H9 (cell line): ENCODE results near the gene ALKBH5. TPM values are rescaled to one million over a fixed set of nuclear protein-coding genes. Genes with fewer than 3 reads are reported as not detected.
A peak's percentile ranks its signal among the peaks of the same experiment; 100 is the strongest.

ENCODE experiments used
- DNase-seq: peaks from one replicate; pipeline ENCODE4 v3.0.0-alpha.2; 2017
- H2AFZ ChIP-seq: one replicate; pipeline ENCODE4 v1.6.1; 2013; ENCODE audit warnings: mild to moderate bottlenecking, low read length, control low read depth, moderate library complexity
- H2AK5ac ChIP-seq: 2 replicates; pipeline ENCODE4 v1.6.1; 2013; ENCODE audit warnings: low read length, control low read depth, mixed read lengths; ENCODE audit not compliant: insufficient read length
- H2BK120ac ChIP-seq: one replicate; pipeline ENCODE4 v1.6.1; 2013; ENCODE audit warnings: low read depth, mild to moderate bottlenecking, low read length, control low read depth, inconsistent platforms; ENCODE audit not compliant: poor library complexity, severe bottlenecking
- H2BK12ac ChIP-seq: 2 replicates; pipeline ENCODE4 v1.6.1; 2013; ENCODE audit warnings: low read length, control low read depth, mixed read lengths, low read depth; ENCODE audit not compliant: insufficient read length
- H2BK15ac ChIP-seq: 2 replicates; pipeline ENCODE4 v1.6.1; 2013; ENCODE audit warnings: low read depth, low read length, control low read depth
- H2BK20ac ChIP-seq: one replicate; pipeline ENCODE4 v1.6.1; 2013; ENCODE audit warnings: low read depth, mild to moderate bottlenecking, low read length, control low read depth, inconsistent platforms; ENCODE audit not compliant: poor library complexity, severe bottlenecking
- H2BK5ac ChIP-seq: 2 replicates; pipeline ENCODE4 v1.6.1; 2013; ENCODE audit warnings: low read length, control low read depth, mixed read lengths; ENCODE audit not compliant: insufficient read length
- H3K14ac ChIP-seq: 2 replicates; pipeline ENCODE4 v1.6.1; 2013; ENCODE audit warnings: low read length, control low read depth; ENCODE audit not compliant: insufficient read depth
- H3K18ac ChIP-seq: 2 replicates; pipeline ENCODE4 v1.6.1; 2013; ENCODE audit warnings: low read depth, mild to moderate bottlenecking, mixed read lengths, low read length, control low read depth; ENCODE audit not compliant: insufficient read length
- H3K23ac ChIP-seq: 2 replicates; pipeline ENCODE4 v1.6.1; 2013; ENCODE audit warnings: low read length, control low read depth, mixed read lengths, low read depth; ENCODE audit not compliant: insufficient read length
- H3K23me2 ChIP-seq: 2 replicates; pipeline ENCODE4 v1.6.1; 2013; ENCODE audit warnings: low read depth, mild to moderate bottlenecking, mixed read lengths, low read length, control low read depth; ENCODE audit not compliant: insufficient read length, poor library complexity, severe bottlenecking
- H3K27ac ChIP-seq: 2 replicates; pipeline ENCODE4 v1.5.1; 2013; ENCODE audit warnings: low read length, control low read depth, mixed read lengths, low read depth; ENCODE audit not compliant: insufficient read length
- H3K27me3 ChIP-seq: 2 replicates; pipeline ENCODE4 v1.6.1; 2013; ENCODE audit warnings: low read length, control low read depth, inconsistent platforms; ENCODE audit not compliant: insufficient read depth
- H3K4ac ChIP-seq: 2 replicates; pipeline ENCODE4 v1.6.1; 2013; ENCODE audit warnings: low read depth, mild to moderate bottlenecking, control low read depth, inconsistent platforms, low read length, moderate library complexity
- H3K4me1 ChIP-seq: 2 replicates; pipeline ENCODE4 v1.6.1; 2013; ENCODE audit warnings: low read length, control low read depth, inconsistent platforms; ENCODE audit not compliant: insufficient read depth
- H3K4me2 ChIP-seq: 2 replicates; pipeline ENCODE4 v1.6.1; 2013; ENCODE audit warnings: low read length, control low read depth, mixed read lengths; ENCODE audit not compliant: insufficient read length, insufficient read depth
- H3K56ac ChIP-seq: 2 replicates; pipeline ENCODE4 v1.6.1; 2013; ENCODE audit warnings: low read depth, mild to moderate bottlenecking, mixed read lengths, low read length, control low read depth; ENCODE audit not compliant: insufficient read length
- H3K79me1 ChIP-seq: 2 replicates; pipeline ENCODE4 v1.6.1; 2013; ENCODE audit warnings: low read depth, mild to moderate bottlenecking, moderate library complexity, low read length, control low read depth, inconsistent platforms; ENCODE audit not compliant: insufficient read depth, poor library complexity, severe bottlenecking
- H3K79me2 ChIP-seq: 2 replicates; pipeline ENCODE4 v1.6.1; 2013; ENCODE audit warnings: low read length, control low read depth, inconsistent platforms; ENCODE audit not compliant: insufficient read depth
- H3K9ac ChIP-seq: 2 replicates; pipeline ENCODE4 v1.6.1; 2013; ENCODE audit warnings: low read length, control low read depth, mixed read lengths; ENCODE audit not compliant: insufficient read length; ENCODE audit errors: extremely low read depth
- H3K9me3 ChIP-seq: one replicate; pipeline ENCODE4 v1.6.1; 2013; ENCODE audit warnings: low read depth, low read length, inconsistent platforms; ENCODE audit not compliant: control insufficient read depth
- H3T11ph ChIP-seq: one replicate; pipeline ENCODE4 v1.6.1; 2013; ENCODE audit warnings: mild to moderate bottlenecking, low read length, control low read depth, inconsistent platforms
- H4K20me1 ChIP-seq: one replicate; pipeline ENCODE4 v1.6.1; 2013; ENCODE audit not compliant: control insufficient read depth, insufficient read length, insufficient read depth
- H4K5ac ChIP-seq: 2 replicates; pipeline ENCODE4 v1.6.1; 2013; ENCODE audit warnings: low read depth, mild to moderate bottlenecking, mixed read lengths, low read length, control low read depth; ENCODE audit not compliant: insufficient read length
- H4K8ac ChIP-seq: replicated peaks from 2 replicates; pipeline ENCODE4 v1.6.1; 2013; ENCODE audit warnings: low read length, control low read depth, mixed read lengths, low read depth; ENCODE audit not compliant: insufficient read length
- H4K91ac ChIP-seq: 2 replicates; pipeline ENCODE4 v1.6.1; 2013; ENCODE audit warnings: low read depth, mild to moderate bottlenecking, moderate library complexity, mixed read lengths, low read length, control low read depth; ENCODE audit not compliant: insufficient read length
- H3K27ac Mint-ChIP-seq, 3 experiments: 2 replicates in 2 of 3; 3 replicates in 1 of 3; pipeline ENCODE4 v1.8.0; 2020 to 2021; ENCODE audit warnings: mixed read lengths in 3 of 3, mild to moderate bottlenecking in 1 of 3, moderate library complexity in 1 of 3
- H3K27me3 Mint-ChIP-seq: 2 replicates; pipeline ENCODE4 v1.8.0; 2021; ENCODE audit warnings: low read depth, mild to moderate bottlenecking, moderate library complexity, mixed read lengths
- H3K36me3 Mint-ChIP-seq, 3 experiments: 2 replicates in 2 of 3; 3 replicates in 1 of 3; pipeline ENCODE4 v1.8.0; 2020 to 2021; ENCODE audit warnings: low read depth in 3 of 3, mixed read lengths in 3 of 3; ENCODE audit not compliant: insufficient read depth in 1 of 3
- H3K4me1 Mint-ChIP-seq, 2 experiments: 2 replicates each; pipeline ENCODE4 v1.8.0; 2020; ENCODE audit warnings: mixed read lengths in 2 of 2
- H3K4me3 Mint-ChIP-seq, 2 experiments: 2 replicates in 1 of 2; 3 replicates in 1 of 2; pipeline ENCODE4 v1.8.0; 2020 to 2021; ENCODE audit warnings: mild to moderate bottlenecking in 2 of 2, mixed read lengths in 2 of 2, moderate library complexity in 1 of 2
- H3K9me3 Mint-ChIP-seq, 2 experiments: 2 replicates in 1 of 2; 3 replicates in 1 of 2; pipeline ENCODE4 v1.8.0; 2020; ENCODE audit warnings: mild to moderate bottlenecking in 2 of 2, mixed read lengths in 2 of 2, moderate library complexity in 1 of 2
- WGBS: extraction: QIAGEN DNeasy Blood & Tissue Kit; methylation state at CpG from one replicate; pipeline ENCODE4 v1.1.7; 2013; ENCODE audit warnings: missing lambda C conversion rate, low lambda C conversion rate, mixed read lengths; ENCODE audit not compliant: insufficient read length; ENCODE audit errors: extremely low coverage; 5-methylcytosine and 5-hydroxymethylcytosine counted together
- total RNA-seq: library from RNA; stranded (reverse); gene quantifications from 2 replicates; pipeline ENCODE4 v1.2.1, GENCODE V29; 2021
- TF ChIP-seq, protein P1 (sequence below): fragments of 200-600 bp; sonication (generic); conservative IDR thresholded peaks from 3 replicates; pipeline ENCODE4 v1.8.0; 2021; ENCODE audit warnings: antibody characterized with exemption, mild to moderate bottlenecking

Gene ALKBH5
- total RNA-seq, 1 experiment from 2014 or later, result 89.8 TPM

DNA sequence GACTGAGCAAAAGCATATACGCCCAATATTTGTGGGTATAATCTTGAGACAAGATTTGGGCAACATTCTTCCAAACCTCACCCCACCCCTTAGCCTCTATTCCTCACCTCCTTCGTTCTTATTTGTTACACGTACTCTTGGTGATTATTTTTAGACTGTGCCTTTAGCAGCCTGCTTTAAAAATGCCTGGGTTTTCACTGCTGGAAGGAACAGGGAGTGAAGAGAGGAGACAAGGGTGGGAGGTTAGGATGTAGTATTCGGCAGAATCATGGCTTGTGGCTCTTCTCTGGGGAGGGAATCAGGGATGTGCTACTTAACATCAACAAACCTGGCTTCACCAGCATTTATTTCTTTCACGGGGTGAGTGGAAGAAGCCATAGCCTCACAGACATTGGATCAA lies 11.6 kb downstream of the ALKBH5 start:
- Mint-ChIP-seq H3K9me3 (no peaks in the 10 kb centered on the region), H3K27me3 (no peaks in the 10 kb centered on the region), H3K4me1 (peaks cover 3 to 6% of the 10 kb centered on the region in 2 experiments), H3K36me3 (peaks cover 26 to 74% (median 48%) of the 10 kb centered on the region in 3 experiments), H3K27ac (peak overlapping the region in 1 of 3 experiments; percentile 34; a peak in 2 of 7 replicates), H3K4me3 (no peak overlapping the region)
- no peaks in the 10 kb centered on the region for H4K20me1 ChIP-seq
- H3K23me2 ChIP-seq, result no peaks in the 10 kb centered on the region
- H3K4me2 ChIP-seq, result no peak overlapping the region
- no peaks in the 10 kb centered on the region for H3K4me1 ChIP-seq
- no peak overlapping the region for H2BK15ac ChIP-seq
- H4K5ac ChIP-seq, result no peak overlapping the region
- no CpG with 5 or more reads among the region's 5 CpGs for WGBS
- H2BK120ac ChIP-seq, result no peak overlapping the region
- no peaks in the 10 kb centered on the region for H3K27me3 ChIP-seq
- no peak overlapping the region for H2BK12ac ChIP-seq
- H2AFZ ChIP-seq, result no peak overlapping the region
- H3K27ac ChIP-seq, result no peak overlapping the region
- H2BK20ac ChIP-seq, result no peak overlapping the region
- no peaks in the 10 kb centered on the region for H3K9me3 ChIP-seq
- H2BK5ac ChIP-seq, result no peak overlapping the region
- no peak overlapping the region for H3K18ac ChIP-seq
- H3K9ac ChIP-seq, result no peak overlapping the region
- H3K79me2 ChIP-seq, result peaks cover 21% of the 10 kb centered on the region; the same call in 1 of the 2 replicates
- H3K23ac ChIP-seq, result no peak overlapping the region
- H3T11ph ChIP-seq, result no peak overlapping the region
- H3K56ac ChIP-seq, result no peak overlapping the region
- H2AK5ac ChIP-seq, result no peak overlapping the region
- H4K91ac ChIP-seq, result no peak overlapping the region
- H3K14ac ChIP-seq, result no peak overlapping the region
- no peak overlapping the region for H3K4ac ChIP-seq
- DNase-seq, result no peak
- no peak overlapping the region for H4K8ac ChIP-seq
- TF ChIP-seq, protein P1, sequence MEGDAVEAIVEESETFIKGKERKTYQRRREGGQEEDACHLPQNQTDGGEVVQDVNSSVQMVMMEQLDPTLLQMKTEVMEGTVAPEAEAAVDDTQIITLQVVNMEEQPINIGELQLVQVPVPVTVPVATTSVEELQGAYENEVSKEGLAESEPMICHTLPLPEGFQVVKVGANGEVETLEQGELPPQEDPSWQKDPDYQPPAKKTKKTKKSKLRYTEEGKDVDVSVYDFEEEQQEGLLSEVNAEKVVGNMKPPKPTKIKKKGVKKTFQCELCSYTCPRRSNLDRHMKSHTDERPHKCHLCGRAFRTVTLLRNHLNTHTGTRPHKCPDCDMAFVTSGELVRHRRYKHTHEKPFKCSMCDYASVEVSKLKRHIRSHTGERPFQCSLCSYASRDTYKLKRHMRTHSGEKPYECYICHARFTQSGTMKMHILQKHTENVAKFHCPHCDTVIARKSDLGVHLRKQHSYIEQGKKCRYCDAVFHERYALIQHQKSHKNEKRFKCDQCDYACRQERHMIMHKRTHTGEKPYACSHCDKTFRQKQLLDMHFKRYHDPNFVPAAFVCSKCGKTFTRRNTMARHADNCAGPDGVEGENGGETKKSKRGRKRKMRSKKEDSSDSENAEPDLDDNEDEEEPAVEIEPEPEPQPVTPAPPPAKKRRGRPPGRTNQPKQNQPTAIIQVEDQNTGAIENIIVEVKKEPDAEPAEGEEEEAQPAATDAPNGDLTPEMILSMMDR, result no peak
- H3K79me1 ChIP-seq, result peaks cover 10% of the 10 kb centered on the region
